Stimulated activated effector memory CD8-positive, alpha-beta T cell treated with anti-CD3 and anti-CD28 coated beads, Interleukin-12 subunit alpha, Interleukin-12 subunit beta, amount 100 ng/mL, for 72 hours (primary cell): Measurements from ENCODE around the gene PHF19.

ENCODE experiments used
- ATAC-seq: fragments of 150-1000 bp; cut with Tn5 transposase; 2 replicates; pipeline ENCODE4 v1.10.0; 2021
- DNase-seq, 2 donors: peaks; one replicate each; pipeline ENCODE4 v3.0.0; 2021 to 2022; ENCODE audit warnings: low spot score in 2 of 2
- H3K27ac Mint-ChIP-seq: one replicate; pipeline ENCODE4 v1.8.0; 2022; ENCODE audit warnings: mild to moderate bottlenecking, mixed read lengths
- H3K36me3 Mint-ChIP-seq: one replicate; pipeline ENCODE4 v1.8.0; 2022; ENCODE audit warnings: mild to moderate bottlenecking, mixed read lengths
- H3K4me1 Mint-ChIP-seq: one replicate; pipeline ENCODE4 v1.8.0; 2022; ENCODE audit warnings: mixed read lengths
- H3K4me3 Mint-ChIP-seq: one replicate; pipeline ENCODE4 v1.8.0; 2022; ENCODE audit warnings: mild to moderate bottlenecking, mixed read lengths
- H3K9me3 Mint-ChIP-seq: one replicate; pipeline ENCODE4 v1.8.0; 2022; ENCODE audit warnings: mixed read lengths

The PHF19 gene

DNA sequence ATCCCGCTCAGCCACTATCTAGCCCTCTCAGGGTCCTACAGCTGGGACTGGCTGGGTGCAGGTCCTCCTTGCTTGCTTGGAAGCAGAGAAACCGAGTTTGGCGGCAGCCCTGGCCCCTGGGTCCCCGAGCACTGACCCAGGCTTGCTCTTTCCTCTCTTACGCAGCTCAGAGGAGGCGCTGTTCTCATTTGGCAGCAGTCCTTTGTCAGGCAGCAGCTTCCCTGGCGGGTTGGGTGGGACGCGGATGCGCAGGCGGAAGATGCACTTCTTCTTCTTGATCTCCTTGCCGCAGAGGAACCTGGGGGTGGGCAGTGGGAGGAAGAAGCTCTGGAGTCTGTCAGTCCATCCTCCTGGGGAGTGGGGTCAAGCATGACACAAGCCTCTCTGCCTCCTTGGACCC lies 14.5 kb downstream of the PHF19 start:
- no peak for DNase-seq
- Mint-ChIP-seq H3K9me3 (no peaks in the 10 kb centered on the region), H3K36me3 (peaks cover 94% of the 10 kb centered on the region), H3K4me3 (no peak overlapping the region), H3K4me1 (no peaks in the 10 kb centered on the region), H3K27ac (peak overlapping the region; percentile 77)
- ATAC-seq, result no peak

DNA sequence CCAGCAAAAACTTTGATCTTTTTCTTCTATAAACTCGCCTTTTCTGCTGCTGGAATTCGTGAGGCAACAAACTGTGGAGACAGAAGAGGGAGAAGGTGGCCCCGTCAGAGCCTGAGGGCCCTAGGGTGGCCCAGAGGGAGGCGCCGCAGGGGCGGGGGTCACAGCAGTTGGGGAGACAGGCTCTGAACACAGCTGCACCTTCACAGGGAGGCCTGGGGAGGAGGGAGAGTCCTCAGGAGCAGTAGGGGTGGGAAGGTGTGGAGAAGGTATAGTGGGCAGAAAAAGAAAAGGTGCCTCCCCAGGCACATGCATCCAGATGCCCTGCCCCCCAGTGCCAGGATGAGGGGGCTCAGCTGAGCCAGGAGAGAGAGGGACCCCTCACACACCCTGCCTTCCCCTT lies 15.1 kb downstream of the PHF19 start:
- DNase-seq, result no peak
- no peaks in the 10 kb centered on the region for H3K4me1 Mint-ChIP-seq
- H3K9me3 Mint-ChIP-seq, result no peaks in the 10 kb centered on the region
- no peak overlapping the region for H3K4me3 Mint-ChIP-seq
- H3K27ac Mint-ChIP-seq, result peak overlapping the region; percentile 77
- ATAC-seq, result no peak
- peaks cover 98% of the 10 kb centered on the region for H3K36me3 Mint-ChIP-seq

DNA sequence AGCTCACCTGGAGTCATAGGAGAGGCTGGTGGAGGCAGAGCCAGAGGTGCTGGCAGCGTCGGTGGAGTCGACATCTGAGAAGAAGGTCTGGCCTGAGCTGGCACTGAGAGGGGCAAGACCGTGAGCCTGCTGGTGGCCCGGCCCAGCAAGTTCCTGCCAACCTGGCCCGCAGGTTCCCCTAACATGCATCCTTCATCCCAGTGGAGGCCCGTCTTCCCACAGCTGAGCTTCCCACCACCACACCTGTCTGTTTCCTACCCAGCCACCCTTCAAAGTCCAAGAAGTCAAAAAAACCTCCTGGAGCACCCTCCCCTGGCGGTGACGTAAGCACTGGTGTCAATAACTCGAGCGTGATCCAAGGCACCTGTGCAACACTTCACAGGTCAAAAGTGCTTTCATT lies 16.9 kb downstream of the PHF19 start:
- no peak for DNase-seq
- H3K27ac Mint-ChIP-seq, result peak overlapping the region; percentile 77
- H3K9me3 Mint-ChIP-seq, result no peaks in the 10 kb centered on the region
- no peaks in the 10 kb centered on the region for H3K4me1 Mint-ChIP-seq
- no peak for ATAC-seq
- H3K36me3 Mint-ChIP-seq, result peaks cover 98% of the 10 kb centered on the region
- no peak overlapping the region for H3K4me3 Mint-ChIP-seq

DNA sequence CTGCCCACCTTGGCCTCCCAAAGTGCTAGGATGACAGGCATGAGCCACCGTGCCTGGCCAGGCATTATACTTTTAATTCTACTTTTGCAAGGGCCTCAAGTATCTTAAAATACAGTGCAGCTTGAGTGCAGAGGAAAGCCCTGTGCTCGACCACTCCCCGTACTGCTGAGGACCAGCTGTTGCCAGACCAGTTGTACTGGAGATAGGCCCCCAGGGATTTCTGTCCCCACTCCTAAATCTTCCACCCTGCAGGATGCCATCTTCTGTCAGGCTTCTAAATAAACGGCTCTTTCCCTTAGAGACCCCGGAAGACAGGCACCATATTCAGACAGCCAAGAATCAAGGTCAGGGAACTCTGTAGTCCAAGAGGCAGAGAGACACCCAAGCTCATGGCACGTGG lies 17.6 kb downstream of the PHF19 start:
- Mint-ChIP-seq H3K4me1 (no peaks in the 10 kb centered on the region), H3K9me3 (no peaks in the 10 kb centered on the region), H3K27ac (no peak overlapping the region), H3K4me3 (no peak overlapping the region), H3K36me3 (peaks cover 100% of the 10 kb centered on the region)
- ATAC-seq (no peak), DNase-seq (no peak)

- Mint-ChIP-seq H3K27ac (peak overlapping the region; percentile 58), H3K4me1 (no peaks in the 10 kb centered on the region), H3K9me3 (no peaks in the 10 kb centered on the region), H3K4me3 (no peak overlapping the region), H3K36me3 (peaks cover 100% of the 10 kb centered on the region)
- ATAC-seq (no peak), DNase-seq (no peak)
Observed at GRCh38 chr9:120857902-120858301, 19.1 kb downstream of the PHF19 start.

GRCh38 chr9:120857481-120857880 lies 19.5 kb downstream of the PHF19 start:
- Mint-ChIP-seq H3K4me3 (no peak overlapping the region), H3K4me1 (no peaks in the 10 kb centered on the region), H3K9me3 (no peaks in the 10 kb centered on the region), H3K36me3 (peaks cover 100% of the 10 kb centered on the region), H3K27ac (peak overlapping the region; percentile 58)
- no peak for DNase-seq
- ATAC-seq, result no peak

GRCh38 chr9:120856700-120857099 lies 20.3 kb downstream of the PHF19 start:
- H3K4me3 Mint-ChIP-seq, result no peak overlapping the region
- peaks cover 3% of the 10 kb centered on the region for H3K4me1 Mint-ChIP-seq
- DNase-seq (no peak), ATAC-seq (no peak)
- peak overlapping the region; percentile 58 for H3K27ac Mint-ChIP-seq
- no peaks in the 10 kb centered on the region for H3K9me3 Mint-ChIP-seq
- peaks cover 100% of the 10 kb centered on the region for H3K36me3 Mint-ChIP-seq

GRCh38 chr9:120855827-120856670 lies 20.9 kb downstream of the PHF19 start:
- Mint-ChIP-seq H3K9me3 (no peaks in the 10 kb centered on the region), H3K27ac (peak overlapping the region; percentile 77), H3K4me3 (no peak overlapping the region), H3K36me3 (peaks cover 100% of the 10 kb centered on the region), H3K4me1 (peaks cover 9% of the 10 kb centered on the region)
- ATAC-seq (no peak), DNase-seq (no peak)

DNA sequence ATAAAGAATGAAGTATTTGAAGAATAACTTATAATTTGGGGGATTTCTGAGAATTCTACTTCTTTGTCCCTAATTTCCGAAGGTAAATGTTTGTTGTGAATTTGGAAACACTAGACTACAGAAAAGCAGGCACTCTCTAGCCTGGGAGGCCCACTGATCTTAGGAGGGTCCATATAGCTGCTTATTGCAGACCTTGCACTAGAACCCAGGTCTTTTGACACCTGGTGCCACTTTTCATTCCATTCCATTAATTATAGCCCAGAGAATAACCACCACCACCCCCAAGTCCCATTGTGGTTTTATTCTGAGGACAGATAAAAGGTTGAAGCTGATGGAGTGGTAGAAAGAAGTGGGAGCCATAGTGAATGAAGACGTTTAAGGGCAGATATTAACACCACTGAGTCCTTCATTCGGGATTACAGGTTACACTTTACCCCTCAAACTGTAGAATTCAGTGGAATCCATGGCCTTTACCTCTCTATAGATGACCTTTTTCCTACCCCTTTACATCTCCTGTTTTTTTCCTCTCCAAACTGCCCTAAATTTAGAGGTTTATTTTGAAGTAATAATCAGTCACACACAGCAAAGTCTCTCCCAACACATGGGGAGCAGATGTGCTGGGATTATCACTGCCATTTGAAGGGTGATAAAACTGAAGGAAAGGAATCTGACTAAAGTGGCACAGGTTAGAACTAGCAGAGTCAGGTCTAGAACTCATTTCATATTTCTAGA lies 22.2 kb downstream of the PHF19 start:
- Mint-ChIP-seq H3K36me3 (peaks cover 100% of the 10 kb centered on the region), H3K4me1 (peaks cover 19% of the 10 kb centered on the region), H3K27ac (peak overlapping the region; percentile 77), H3K4me3 (no peak overlapping the region), H3K9me3 (no peaks in the 10 kb centered on the region)
- DNase-seq (no peak), ATAC-seq (no peak)

DNA sequence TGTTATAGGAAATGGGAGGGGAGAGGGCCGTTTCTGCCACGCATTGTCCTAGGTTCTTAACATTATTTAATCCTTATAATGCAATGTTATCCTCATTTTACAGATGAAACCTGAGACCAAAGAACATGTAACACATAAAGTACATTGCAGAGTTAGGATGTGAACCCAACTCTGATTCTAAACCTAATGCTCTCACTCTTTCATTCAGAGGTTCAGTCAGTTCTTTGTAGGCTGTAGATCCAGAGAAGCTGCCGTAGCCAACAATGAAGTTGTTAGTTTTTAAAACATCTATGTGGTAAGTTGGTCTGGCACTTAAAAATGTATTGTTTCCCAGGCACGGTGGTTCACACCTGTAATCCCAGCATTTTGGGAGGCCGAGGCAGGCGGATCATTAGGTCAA lies 23.8 kb downstream of the PHF19 start:
- Mint-ChIP-seq H3K27ac (peak overlapping the region; percentile 79), H3K36me3 (peaks cover 100% of the 10 kb centered on the region)

DNA sequence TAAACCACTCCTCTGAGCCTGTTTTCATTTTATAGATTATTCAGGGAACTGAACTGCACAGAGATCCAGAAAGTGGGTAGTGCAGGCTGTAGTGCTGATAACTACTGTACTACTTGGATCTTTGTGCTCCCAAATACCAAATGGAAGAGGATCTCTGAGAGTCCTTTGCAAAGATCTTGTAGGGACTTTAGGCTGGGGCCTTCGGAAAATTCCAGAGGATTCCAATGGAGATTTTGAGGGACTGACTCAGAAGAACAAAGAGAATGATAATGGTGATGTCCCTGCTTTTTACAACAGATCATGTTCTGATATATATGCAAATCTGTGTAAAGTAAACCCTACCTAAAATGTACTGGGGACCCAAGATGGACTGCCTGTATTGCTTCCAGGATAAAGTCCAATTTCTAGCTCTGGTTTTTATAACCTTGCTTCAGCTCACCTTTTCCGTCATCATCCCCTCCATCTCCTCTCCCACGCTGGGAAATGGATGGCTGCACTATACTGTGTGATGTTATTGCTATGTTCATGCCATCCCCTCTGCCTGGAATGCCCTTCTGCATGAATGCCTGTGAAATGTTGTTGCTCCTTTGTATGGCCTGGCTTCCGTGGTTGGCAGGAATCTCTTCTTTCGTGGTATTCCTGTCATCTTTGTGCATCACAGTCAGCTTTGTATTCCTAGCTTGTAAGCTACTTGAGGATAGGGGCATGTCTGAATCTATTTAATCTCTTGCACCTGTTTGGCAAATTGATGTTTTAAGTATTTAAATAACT lies 24.6 kb downstream of the PHF19 start:
- Mint-ChIP-seq H3K36me3 (peaks cover 100% of the 10 kb centered on the region), H3K4me3 (no peak overlapping the region), H3K27ac (peak overlapping the region; percentile 79), H3K4me1 (peaks cover 31% of the 10 kb centered on the region), H3K9me3 (no peaks in the 10 kb centered on the region)
- DNase-seq (no peak), ATAC-seq (no peak)

More for the DNA sequence above, 23.8 kb downstream of the PHF19 start:
- DNase-seq (no peak), ATAC-seq (no peak)
- Mint-ChIP-seq H3K9me3 (no peaks in the 10 kb centered on the region), H3K4me3 (no peak overlapping the region), H3K4me1 (peaks cover 24% of the 10 kb centered on the region)

GRCh38 chr9:120851449-120851848 lies 25.5 kb downstream of the PHF19 start:
- peaks cover 41% of the 10 kb centered on the region for H3K4me1 Mint-ChIP-seq
- DNase-seq (no peak), ATAC-seq (no peak)
- peak overlapping the region; percentile 79 for H3K27ac Mint-ChIP-seq
- H3K36me3 Mint-ChIP-seq, result peaks cover 100% of the 10 kb centered on the region
- no peak overlapping the region for H3K4me3 Mint-ChIP-seq
- no peaks in the 10 kb centered on the region for H3K9me3 Mint-ChIP-seq

DNA sequence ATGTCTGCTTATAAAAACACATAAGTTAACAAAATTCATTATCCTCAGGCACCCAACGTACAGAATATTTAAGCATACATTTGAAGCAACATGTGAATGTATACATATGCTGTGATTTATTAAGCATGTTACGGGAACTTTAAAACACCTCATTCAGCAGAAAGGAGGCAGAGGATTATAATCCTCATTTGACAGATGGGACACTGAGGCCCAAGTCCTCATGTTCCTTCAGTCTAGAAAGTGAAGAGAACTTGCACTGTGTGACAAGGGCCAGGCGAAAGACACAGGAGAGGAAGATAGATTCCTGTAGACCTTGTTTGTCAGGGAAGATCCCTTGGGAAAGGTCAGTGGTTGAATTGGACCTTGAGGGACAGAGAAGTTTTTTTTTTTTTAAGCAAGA lies 26.7 kb downstream of the PHF19 start:
- peak overlapping the region; percentile 79 for H3K27ac Mint-ChIP-seq
- DNase-seq (no peak), ATAC-seq (no peak)
- H3K4me3 Mint-ChIP-seq, result no peak overlapping the region
- H3K9me3 Mint-ChIP-seq, result no peaks in the 10 kb centered on the region
- peaks cover 52% of the 10 kb centered on the region for H3K4me1 Mint-ChIP-seq
- peaks cover 100% of the 10 kb centered on the region for H3K36me3 Mint-ChIP-seq

DNA sequence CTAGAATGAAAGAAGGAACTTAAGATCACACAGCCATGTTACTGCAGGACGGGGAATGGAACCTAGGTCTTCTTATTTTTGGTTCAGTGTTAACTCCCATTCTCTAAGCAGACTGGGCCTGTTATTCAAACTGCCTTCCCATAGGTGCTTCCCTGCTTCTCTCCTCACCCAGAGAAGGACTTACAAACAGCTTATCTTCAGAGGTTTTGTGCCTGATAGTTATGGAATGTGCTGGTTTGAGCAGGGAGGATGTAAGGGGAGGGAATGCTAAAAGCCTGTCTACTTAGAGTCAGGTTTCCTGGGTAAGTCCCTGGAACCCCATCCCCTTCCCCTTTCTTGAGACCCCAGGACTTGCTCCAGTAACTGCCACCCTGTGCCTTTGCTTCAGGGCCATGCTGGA lies 30.1 kb downstream of the PHF19 start:
- Mint-ChIP-seq H3K4me3 (peak overlapping the region; percentile 100), H3K36me3 (peaks cover 100% of the 10 kb centered on the region), H3K4me1 (peaks cover 75% of the 10 kb centered on the region)

DNA sequence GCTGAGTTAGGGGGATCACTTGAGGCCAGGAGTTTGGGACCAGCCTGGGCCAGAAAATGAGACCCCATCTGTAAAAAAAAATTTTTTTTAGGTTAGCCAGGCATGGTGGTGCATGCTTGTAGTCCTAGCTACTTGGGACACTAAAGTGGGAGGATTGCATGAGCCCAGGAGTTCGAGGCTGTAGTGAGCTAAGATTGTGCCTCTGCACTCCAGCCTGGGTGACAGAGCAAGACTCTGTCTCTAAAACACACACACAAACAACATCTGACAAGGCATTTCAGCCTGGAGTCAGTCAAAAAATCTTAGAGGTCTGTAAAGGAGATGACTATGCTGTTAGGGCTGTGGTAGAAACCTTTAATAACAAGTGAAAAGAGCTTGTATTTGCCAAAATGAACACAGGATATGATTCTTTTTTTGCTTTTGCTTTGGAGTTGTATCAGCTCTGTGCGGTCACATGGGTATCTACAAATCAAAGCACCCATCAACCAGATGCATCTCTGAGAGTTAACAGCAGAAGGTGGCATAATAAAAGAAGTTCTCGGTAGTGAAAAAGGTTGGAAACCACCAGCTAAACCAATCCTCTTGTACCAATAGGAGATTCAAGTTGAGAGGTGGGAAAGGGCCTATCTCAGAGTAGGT lies 30.6 kb downstream of the PHF19 start:
- H3K4me3 Mint-ChIP-seq, result peak overlapping the region; percentile 100
- H3K36me3 Mint-ChIP-seq, result peaks cover 100% of the 10 kb centered on the region
- peak; percentile 52 for ATAC-seq

More for the DNA sequence above, 30.1 kb downstream of the PHF19 start:
- DNase-seq (no peak), ATAC-seq (no peak)
- Mint-ChIP-seq H3K27ac (peak overlapping the region; percentile 100), H3K9me3 (no peaks in the 10 kb centered on the region)

More for the DNA sequence above, 30.6 kb downstream of the PHF19 start:
- DNase-seq, result no peak
- no peaks in the 10 kb centered on the region for H3K9me3 Mint-ChIP-seq
- peaks cover 75% of the 10 kb centered on the region for H3K4me1 Mint-ChIP-seq
- H3K27ac Mint-ChIP-seq, result peak overlapping the region; percentile 100
